Vagina (tissue), 2 donors: Measurements from ENCODE around the gene TPRN. TPM values are rescaled to one million over a fixed set of nuclear protein-coding genes. Genes with fewer than 3 reads are reported as not detected.

ENCODE experiments used
- DNase-seq, 2 donors: peaks; one replicate each; pipeline ENCODE4 v3.0.0-alpha.2; 2017; ENCODE audit errors: extremely low spot score in 2 of 2
- H3K27ac ChIP-seq: fragments of 200-600 bp; sonication (generic); one replicate; pipeline ENCODE4 v1.5.1; 2019
- H3K27me3 ChIP-seq: fragments of 200-600 bp; sonication (generic); one replicate; pipeline ENCODE4 v1.5.1; 2019
- H3K36me3 ChIP-seq, 2 donors: fragments of 200-600 bp; sonication (generic); one replicate each; pipeline ENCODE4 v1.5.1; 2017 to 2019
- H3K4me1 ChIP-seq: fragments of 200-600 bp; sonication (generic); one replicate; pipeline ENCODE4 v1.5.1; 2019
- H3K4me3 ChIP-seq, 2 donors: fragments of 200-600 bp; sonication (generic); 1 replicate in 1 of 2; 2 replicates in 1 of 2; pipeline ENCODE4 v1.5.1; 2016 to 2019
- H3K9me3 ChIP-seq: fragments of 200-600 bp; sonication (generic); one replicate; pipeline ENCODE4 v1.5.1; 2019
- POLR2A ChIP-seq, 2 donors: fragments of 450-650 bp; IDR thresholded peaks; one replicate each; pipeline ENCODE4 v1.6.1; 2017; ENCODE audit warnings: antibody characterized with exemption in 2 of 2, mild to moderate bottlenecking in 2 of 2, moderate library complexity in 2 of 2
- POLR2AphosphoS5 ChIP-seq, 2 donors: sonication (generic); formaldehyde crosslinking; IDR thresholded peaks; one replicate each; pipeline ENCODE4 v1.9.0; 2017; ENCODE audit warnings: antibody characterized with exemption in 2 of 2, mild to moderate bottlenecking in 2 of 2, low read depth in 1 of 2; ENCODE audit not compliant: insufficient read depth in 1 of 2
- intact Hi-C: fragments of 100-400 bp; cut with DNase I; formaldehyde crosslinking; loops from one replicate; pipeline ENCODE4 v1.15.1; 2023
- microRNA-seq: library from miRNA; unstranded; fragments of <30 nt; microRNA quantifications from one replicate; pipeline ENCODE4, GENCODE V29; 2017; ENCODE audit warnings: borderline number of aligned reads, borderline replicate concordance
- small RNA-seq: library from RNA; depleted of rRNA; stranded (forward); fragments of <200 nt; gene quantifications from one replicate; pipeline ENCODE3, GENCODE V24; 2016
- total RNA-seq: library from RNA; depleted of rRNA; stranded (reverse); fragments of >200 nt; gene quantifications from one replicate; pipeline ENCODE4 v1.2.3, GENCODE V29; 2016
- TF ChIP-seq, protein P1 (sequence below), 3 experiments: fragments of 450-650 bp in 2 of 3; fragments of 200-600 bp in 1 of 3; sonication (generic) in 1 of 3; IDR thresholded peaks; one replicate each; pipeline ENCODE4 v1.5.1; 2017 to 2019; ENCODE audit warnings: antibody characterized with exemption in 3 of 3, mild to moderate bottlenecking in 2 of 3, moderate library complexity in 2 of 3

Gene TPRN
- total RNA-seq, 1 donor from 2014 or later = 6.9 TPM

DNA sequence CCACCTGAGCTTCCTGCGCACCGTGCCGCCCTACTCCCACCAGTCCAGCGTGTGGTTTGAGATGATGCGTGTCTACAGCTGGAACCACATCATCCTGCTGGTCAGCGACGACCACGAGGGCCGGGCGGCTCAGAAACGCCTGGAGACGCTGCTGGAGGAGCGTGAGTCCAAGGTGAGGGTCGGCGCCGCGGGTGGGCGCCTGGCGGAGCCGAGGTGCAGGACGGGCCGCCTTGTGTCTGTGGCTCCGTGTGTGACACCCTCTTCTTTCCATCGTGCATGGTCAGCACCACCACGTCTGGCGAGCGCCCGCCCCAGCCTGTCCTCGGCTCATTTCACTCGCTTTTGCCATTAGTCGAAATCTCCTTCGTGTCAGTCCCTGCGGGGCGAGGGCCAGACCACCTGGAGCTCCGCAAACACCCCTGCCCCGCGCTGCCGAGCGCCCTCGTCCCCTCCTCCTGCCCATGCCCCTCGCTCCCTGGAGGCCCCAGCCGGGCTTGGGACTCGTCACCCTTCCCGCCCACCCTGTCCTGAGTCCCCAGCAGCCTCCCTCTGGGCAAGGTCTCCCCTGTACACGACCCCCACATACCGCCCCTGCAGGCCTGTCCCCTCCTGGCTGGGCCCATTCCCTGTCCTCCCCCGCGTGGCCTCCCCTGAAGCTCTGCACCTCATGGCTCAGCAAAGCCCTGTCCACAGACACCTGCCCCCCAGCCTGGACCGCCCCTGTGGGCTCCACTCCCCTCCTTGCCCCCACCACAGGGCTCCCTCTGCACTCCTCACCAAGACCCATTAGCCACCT is 54.6 kb downstream of the TPRN start:
- DNase-seq = no peak
- H3K4me3 ChIP-seq = no peak overlapping the region
- intact Hi-C loops = no loop called here
- H3K27me3 ChIP-seq = no peaks in the 10 kb centered on the region
- no peak overlapping the region for H3K27ac ChIP-seq
- TF ChIP-seq, protein P1, sequence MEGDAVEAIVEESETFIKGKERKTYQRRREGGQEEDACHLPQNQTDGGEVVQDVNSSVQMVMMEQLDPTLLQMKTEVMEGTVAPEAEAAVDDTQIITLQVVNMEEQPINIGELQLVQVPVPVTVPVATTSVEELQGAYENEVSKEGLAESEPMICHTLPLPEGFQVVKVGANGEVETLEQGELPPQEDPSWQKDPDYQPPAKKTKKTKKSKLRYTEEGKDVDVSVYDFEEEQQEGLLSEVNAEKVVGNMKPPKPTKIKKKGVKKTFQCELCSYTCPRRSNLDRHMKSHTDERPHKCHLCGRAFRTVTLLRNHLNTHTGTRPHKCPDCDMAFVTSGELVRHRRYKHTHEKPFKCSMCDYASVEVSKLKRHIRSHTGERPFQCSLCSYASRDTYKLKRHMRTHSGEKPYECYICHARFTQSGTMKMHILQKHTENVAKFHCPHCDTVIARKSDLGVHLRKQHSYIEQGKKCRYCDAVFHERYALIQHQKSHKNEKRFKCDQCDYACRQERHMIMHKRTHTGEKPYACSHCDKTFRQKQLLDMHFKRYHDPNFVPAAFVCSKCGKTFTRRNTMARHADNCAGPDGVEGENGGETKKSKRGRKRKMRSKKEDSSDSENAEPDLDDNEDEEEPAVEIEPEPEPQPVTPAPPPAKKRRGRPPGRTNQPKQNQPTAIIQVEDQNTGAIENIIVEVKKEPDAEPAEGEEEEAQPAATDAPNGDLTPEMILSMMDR (IDR thresholded peaks at IDR 0.05) = no peak
- TF ChIP-seq POLR2A (IDR thresholded peaks at IDR 0.05) (no peak), POLR2AphosphoS5 (IDR thresholded peaks at IDR 0.05; ENCODE audit: insufficient read depth in 1 of 2, low read depth in 1 of 2) (no peak)
- H3K4me1 ChIP-seq = no peaks in the 10 kb centered on the region
- H3K36me3 ChIP-seq = no peaks in the 10 kb centered on the region
- no peaks in the 10 kb centered on the region for H3K9me3 ChIP-seq

DNA sequence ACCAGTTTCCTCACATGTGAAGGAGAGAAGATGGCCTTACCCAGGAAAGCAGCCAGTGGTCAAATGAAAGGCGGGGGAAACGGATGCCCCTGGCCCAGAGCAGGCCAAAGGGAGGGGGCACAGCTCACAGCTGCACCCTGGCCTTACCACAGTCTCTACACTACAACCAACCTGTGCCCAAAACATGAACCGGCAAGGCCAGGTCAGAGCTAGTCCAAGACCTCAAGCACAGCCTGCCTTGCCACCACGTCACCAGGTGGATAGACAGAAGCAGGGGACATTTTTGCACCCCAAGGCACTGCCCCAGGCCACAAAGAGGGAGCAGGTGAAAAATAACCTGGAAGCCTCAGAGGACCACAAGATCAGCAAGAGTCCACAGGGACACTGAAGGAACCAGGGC is 57.1 kb downstream of the TPRN start:
- Histone ChIP-seq H3K27ac (no peak overlapping the region), H3K4me3 (no peak overlapping the region), H3K36me3 (no peaks in the 10 kb centered on the region), H3K9me3 (no peaks in the 10 kb centered on the region), H3K27me3 (no peaks in the 10 kb centered on the region), H3K4me1 (peaks cover 6% of the 10 kb centered on the region)
- TF ChIP-seq, protein P1 (IDR thresholded peaks at IDR 0.05) = no peak
- intact Hi-C loops = no loop called here
- DNase-seq = no peak

GRCh38 chr9:137141976-137142936 is 58.3 kb downstream of the TPRN start:
- no peak for DNase-seq
- TF ChIP-seq, protein P1 (IDR thresholded peaks at IDR 0.05) = no peak
- no peak for TF ChIP-seq POLR2A (IDR thresholded peaks at IDR 0.05)
- TF ChIP-seq POLR2AphosphoS5 (IDR thresholded peaks at IDR 0.05; ENCODE audit: insufficient read depth in 1 of 2, low read depth in 1 of 2) = no peak
- peaks cover 11% of the 10 kb centered on the region for H3K4me1 ChIP-seq

More at GRCh38 chr9:137141976-137142936, 58.3 kb downstream of the TPRN start:
- Histone ChIP-seq H3K4me3 (no peak overlapping the region), H3K27ac (no peak overlapping the region), H3K27me3 (no peaks in the 10 kb centered on the region), H3K9me3 (no peaks in the 10 kb centered on the region), H3K36me3 (no peaks in the 10 kb centered on the region)
- intact Hi-C loops = no loop called here

Small RNAs within 50 kb of the gene (microRNA-seq; reads per million reads assigned to microRNA genes)
- gene MIR3621 = not detected

Small RNAs within 50 kb of the gene (small RNA-seq; reads per million reads assigned to genes)
- not detected for gene MIR3621

Other genes starting within 250 kb of the TPRN start
- not detected for gene LCN12, start 248.5 kb downstream of the TPRN start, total RNA-seq
- gene PTGDS, start 223.2 kb downstream of the TPRN start, total RNA-seq = 301 TPM
- 2.0 TPM for gene LCNL1, start 217.7 kb downstream of the TPRN start, total RNA-seq
- gene PAXX, start 208.3 kb downstream of the TPRN start, total RNA-seq = 62.9 TPM
- gene CLIC3, start 204.2 kb downstream of the TPRN start, total RNA-seq = 23.6 TPM
- gene ABCA2, start 172.5 kb downstream of the TPRN start, total RNA-seq = 44.0 TPM
- not detected for gene FUT7, start 168.7 kb downstream of the TPRN start, total RNA-seq
- 67.5 TPM for gene NPDC1, start 154.6 kb downstream of the TPRN start, total RNA-seq
- gene ENTPD2, start 146.7 kb downstream of the TPRN start, total RNA-seq = 4.9 TPM
- 2.7 TPM for gene SAPCD2, start 130.2 kb downstream of the TPRN start, total RNA-seq
- gene UAP1L1, start 123.2 kb downstream of the TPRN start, total RNA-seq = 13.3 TPM
- 34.1 TPM for gene MAN1B1, start 113.8 kb downstream of the TPRN start, total RNA-seq
- 152 TPM for gene DPP7, start 86.0 kb downstream of the TPRN start, total RNA-seq
- 0.74 TPM for gene GRIN1, start 61.6 kb downstream of the TPRN start, total RNA-seq
- gene LRRC26, start 30.7 kb downstream of the TPRN start, total RNA-seq = not detected
- gene TMEM210, start 28.7 kb downstream of the TPRN start, total RNA-seq = not detected
- 30.0 TPM for gene ANAPC2, start 12.2 kb downstream of the TPRN start, total RNA-seq
- gene SSNA1, start 12.1 kb downstream of the TPRN start, total RNA-seq = 49.8 TPM
- gene TMEM203, start 4.9 kb upstream of the TPRN start, total RNA-seq = 24.6 TPM
- 12.0 TPM for gene NDOR1, start 5.0 kb upstream of the TPRN start, total RNA-seq
- 0.98 TPM for gene RNF208, start 21.5 kb upstream of the TPRN start, total RNA-seq
- gene CYSRT1, start 24.4 kb upstream of the TPRN start, total RNA-seq = 24.3 TPM
- gene RNF224, start 26.8 kb upstream of the TPRN start, total RNA-seq = 0.74 TPM
- gene SLC34A3, start 30.2 kb upstream of the TPRN start, total RNA-seq = not detected
- gene TUBB4B, start 40.5 kb upstream of the TPRN start, total RNA-seq = 312 TPM
- gene STPG3, start 50.5 kb upstream of the TPRN start, total RNA-seq = not detected
- 44.0 TPM for gene NELFB, start 54.6 kb upstream of the TPRN start, total RNA-seq
- gene TOR4A, start 77.0 kb upstream of the TPRN start, total RNA-seq = 13.0 TPM
- gene NRARP, start 101.5 kb upstream of the TPRN start, total RNA-seq = 29.5 TPM
- gene EXD3, start 222.4 kb upstream of the TPRN start, total RNA-seq = 35.6 TPM
- gene NOXA1, start 222.7 kb upstream of the TPRN start, total RNA-seq = 2.9 TPM
- not detected for gene ENTPD8, start 240.6 kb upstream of the TPRN start, total RNA-seq